Sciatic nerve (tissue), 2 donors: Measurements from ENCODE around the gene PHACTR3. TPM values are rescaled to one million over a fixed set of nuclear protein-coding genes. Genes with fewer than 3 reads are reported as not detected.
"Not testable (repeated sequence)": the region's sequence is repeated elsewhere in the genome, so short reads cannot be mapped to it uniquely, and the experiment has no call there.

Experiments used
- ATAC-seq: fragments of 200-7000 bp; cut with Tn5 transposase; one replicate; pipeline ENCODE4 v1.9.1; 2020; ENCODE audit warnings: mild to moderate bottlenecking, moderate library complexity
- DNase-seq: peaks from one replicate; pipeline ENCODE4 v3.0.0-alpha.2; 2020; ENCODE audit warnings: low spot score
- intact Hi-C: fragments of 100-400 bp; cut with DNase I; formaldehyde crosslinking; loops from one replicate; pipeline ENCODE4 v1.14.2; 2022
- total RNA-seq: library from RNA; stranded (reverse); fragmentation: NEBNext Ultra II Directional; extraction: Animal tissue kit (Norgen Biotek cat#: 25700); gene quantifications from one replicate; pipeline ENCODE4 v1.2.1, GENCODE V29; 2021
- donor health status: DM: no; HTN: no; CAD: no.
- donor health status: DM: no; HTN: no; CAD: no.

The PHACTR3 gene
- total RNA-seq, 1 donor from 2014 or later: not detected

DNA sequence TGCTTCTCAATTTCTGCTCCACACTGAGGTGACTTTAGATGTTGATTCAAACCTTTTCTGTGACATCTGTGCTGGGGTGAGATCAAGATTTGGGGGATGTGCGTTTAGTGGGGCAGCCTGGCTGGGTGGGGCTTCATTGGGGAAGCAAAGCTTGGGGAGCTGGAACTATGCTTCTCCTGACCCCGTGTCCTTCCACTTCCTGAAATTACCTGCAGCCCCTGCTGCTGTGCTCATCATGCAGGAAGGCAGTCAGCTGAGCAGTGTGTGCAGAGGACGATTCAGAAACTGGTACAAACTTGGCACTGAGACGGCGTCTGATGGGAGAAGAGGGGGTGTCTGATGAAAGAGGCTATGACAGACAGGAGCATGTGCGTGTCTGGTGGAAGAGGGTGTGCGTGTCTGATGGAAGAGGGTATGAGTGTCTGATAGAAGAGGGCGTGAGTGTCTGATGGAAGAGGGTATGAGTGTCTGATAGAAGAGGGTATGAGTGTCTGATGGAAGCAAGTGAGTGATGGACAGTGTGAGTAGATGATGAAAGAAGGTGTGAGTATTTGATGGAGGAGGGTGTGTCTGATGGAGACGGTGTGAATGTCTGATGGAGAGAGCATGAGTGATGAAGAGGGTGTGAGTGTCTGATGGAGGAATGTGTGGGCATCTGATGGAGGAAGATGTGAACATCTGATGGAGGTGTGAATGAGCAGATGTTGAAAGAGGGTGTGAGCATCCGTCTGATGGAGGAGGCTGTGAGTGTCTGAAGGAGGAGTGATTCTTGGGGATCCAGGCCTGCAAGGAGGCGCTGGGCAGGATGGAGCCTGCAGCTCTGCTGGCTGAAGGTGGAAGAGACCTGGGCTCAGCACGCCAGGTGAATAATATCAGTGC, 225.7 kb downstream of the PHACTR3 start:
- DNase-seq (no peak), ATAC-seq (no peak)
- intact Hi-C loops: no loop called here

- DNase-seq: no peak
- intact Hi-C loops: no loop called here
- ATAC-seq: no peak
Observed at GRCh38 chr20:59830665-59831023, 226.3 kb downstream of the PHACTR3 start.

- DNase-seq: no peak
- intact Hi-C loops: no loop called here
- peak; percentile 35 for ATAC-seq
Observed at GRCh38 chr20:59831024-59831915, 226.9 kb downstream of the PHACTR3 start.

GRCh38 chr20:59831916-59832270, 227.6 kb downstream of the PHACTR3 start:
- intact Hi-C loops: no loop called here
- ATAC-seq: peak; percentile 79
- DNase-seq: no peak

DNA sequence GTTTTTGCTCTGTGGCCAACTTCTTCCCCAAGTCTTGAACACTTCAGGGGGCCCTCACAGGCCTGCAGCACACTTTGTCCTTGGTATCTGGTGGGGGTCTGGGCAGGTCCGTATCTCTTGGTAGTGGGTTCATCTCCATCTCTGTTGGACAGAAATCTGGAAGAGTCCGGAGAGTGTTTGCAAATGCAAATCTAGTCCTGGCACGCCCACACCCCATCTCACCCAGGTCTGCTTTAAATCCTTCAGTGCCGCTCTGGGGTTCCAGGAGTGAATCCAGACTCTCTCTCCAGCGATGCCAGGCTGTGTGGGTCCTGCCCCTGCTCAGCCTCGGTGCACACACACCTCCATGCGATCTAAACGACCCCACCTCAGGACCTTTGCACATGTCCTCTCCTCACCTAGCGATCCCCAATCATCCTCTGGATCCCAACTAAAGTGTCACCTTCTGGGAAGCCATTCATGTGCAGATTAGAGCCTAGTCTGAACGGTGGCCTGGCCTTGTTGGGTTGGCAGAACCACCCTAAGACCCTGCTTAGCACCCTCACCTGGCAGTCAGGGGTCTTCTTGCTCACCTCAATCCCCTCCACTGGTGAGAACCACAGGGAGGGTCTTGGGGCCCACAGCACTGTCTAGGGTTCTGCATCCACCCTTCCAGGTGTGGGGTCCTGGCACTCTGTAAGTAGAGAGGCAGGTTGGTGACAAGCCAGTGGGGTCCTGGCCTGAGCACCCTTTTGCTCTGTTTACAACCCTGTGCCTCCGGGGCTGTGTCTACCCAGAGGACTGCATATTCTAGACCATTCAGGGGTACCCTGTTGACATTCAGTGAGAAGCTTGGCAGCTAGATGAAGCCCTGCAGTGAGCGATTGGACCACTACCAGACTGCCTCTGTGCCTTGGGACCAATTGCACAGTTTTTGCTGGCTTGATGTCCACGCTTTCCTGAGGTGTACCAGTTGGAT, 228.3 kb downstream of the PHACTR3 start:
- ATAC-seq (no peak), DNase-seq (no peak)
- intact Hi-C loops: no loop called here

GRCh38 chr20:59835057-59835447, 230.7 kb downstream of the PHACTR3 start:
- DNase-seq (no peak), ATAC-seq (peak; percentile 27)
- intact Hi-C loops: no loop called here

GRCh38 chr20:59835448-59836395, 231.4 kb downstream of the PHACTR3 start:
- intact Hi-C loops: no loop called here
- DNase-seq (no peak), ATAC-seq (peak; percentile 86)

DNA sequence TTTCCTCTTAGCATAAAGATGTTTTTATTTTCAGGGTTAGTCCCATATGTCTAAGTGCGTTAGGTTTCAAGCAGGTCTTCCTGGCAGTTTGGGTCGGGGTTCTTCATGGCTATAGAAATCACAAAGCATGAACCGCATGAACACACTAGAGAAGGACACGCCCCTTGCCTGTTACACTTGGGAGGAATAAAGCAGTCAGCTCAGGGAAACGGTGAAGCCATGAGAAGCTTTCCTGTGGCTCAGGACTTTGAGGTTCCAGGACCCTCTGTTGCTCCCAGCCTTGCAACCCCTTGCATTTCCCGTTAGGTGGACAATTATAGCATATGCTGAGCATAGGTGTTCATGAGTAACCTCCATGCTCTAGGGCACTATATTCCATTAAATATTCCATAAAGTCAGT, 232.4 kb downstream of the PHACTR3 start:
- ATAC-seq: no peak

DNA sequence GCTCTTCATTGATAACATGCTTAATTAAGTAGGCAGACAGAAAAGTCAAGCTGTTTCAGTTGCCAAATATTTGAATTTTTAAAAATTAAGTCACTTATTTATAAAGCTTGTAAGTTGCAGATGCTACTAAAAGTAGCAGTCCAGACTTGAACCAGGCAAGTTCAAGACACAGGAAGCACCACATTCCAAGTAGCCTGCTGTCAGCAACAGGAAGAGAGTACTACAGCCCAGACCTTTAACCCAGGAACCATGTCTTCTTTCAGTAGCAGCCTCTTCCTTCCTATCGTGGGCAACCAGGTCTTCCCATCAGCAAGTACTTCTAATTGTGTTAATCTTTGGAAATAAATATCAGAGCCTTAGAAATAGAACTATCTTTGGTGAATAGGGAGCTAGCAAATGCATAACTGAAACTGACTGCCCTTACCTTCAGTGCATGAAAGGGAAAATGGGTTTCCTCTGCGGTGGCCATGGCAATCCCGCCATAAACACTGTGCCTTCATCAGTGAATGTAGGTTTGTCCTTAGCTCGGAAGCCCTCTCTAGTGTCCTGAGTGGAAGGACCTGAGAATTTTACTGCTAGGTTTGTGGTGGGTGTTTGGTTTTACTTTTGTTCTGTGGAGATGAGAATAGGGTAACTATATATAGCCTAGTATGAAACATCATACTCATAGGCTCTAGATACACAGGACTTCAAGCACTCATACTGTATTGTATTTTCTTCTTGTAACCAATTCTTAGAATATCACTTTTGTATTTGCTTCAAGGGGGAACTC, 233.5 kb downstream of the PHACTR3 start:
- intact Hi-C loops: no loop called here
- DNase-seq (no peak), ATAC-seq (no peak)

More for the DNA sequence above, 232.4 kb downstream of the PHACTR3 start:
- no peak for DNase-seq
- intact Hi-C loops: no loop called here

- intact Hi-C loops: no loop called here
- DNase-seq: no peak
- ATAC-seq: no peak
Observed at GRCh38 chr20:59839400-59839799, 235.1 kb downstream of the PHACTR3 start.

DNA sequence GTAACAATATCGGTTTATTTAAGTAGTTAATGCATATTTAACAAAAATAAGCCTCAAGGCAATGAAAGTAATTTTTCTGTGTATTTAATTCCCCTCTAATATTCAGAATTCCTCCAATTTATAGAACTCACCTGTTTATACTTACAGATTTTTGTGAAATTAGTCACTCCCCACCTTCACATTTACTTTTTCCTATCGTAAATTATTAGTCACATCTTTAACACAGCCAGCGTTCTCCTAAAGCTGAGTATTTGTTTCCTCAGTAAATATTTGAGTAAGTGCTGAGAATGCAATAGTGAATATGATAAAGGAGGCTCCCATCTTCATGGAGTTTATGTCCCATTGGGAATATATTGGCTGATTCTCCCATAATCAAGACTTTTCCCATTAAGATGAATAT, 241.1 kb downstream of the PHACTR3 start:
- ATAC-seq: no peak
- no peak for DNase-seq
- intact Hi-C loops: loop anchor here (5.0 to 10.0 kb wide), 2 partner anchors 61 to 1623 kb away; no protein-coding TSS in a partner anchor

DNA sequence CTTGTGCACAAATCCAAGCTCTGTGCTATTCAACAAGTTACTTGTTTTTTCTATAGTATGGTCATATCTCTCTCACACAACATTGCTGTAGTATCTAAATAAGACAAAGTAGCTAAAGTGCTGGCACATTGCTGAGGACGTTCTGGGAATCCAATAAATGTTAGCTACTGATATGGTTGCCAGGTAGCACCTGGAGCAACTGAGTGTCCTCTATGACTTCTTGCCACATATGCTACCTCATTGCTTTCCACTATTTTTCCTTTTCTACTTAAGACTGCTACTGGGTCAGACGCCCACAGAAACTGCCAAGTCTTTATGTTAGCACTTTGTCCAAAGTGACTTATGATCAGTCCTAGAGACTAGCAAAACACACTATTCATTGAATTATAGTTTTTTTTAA, 243.8 kb downstream of the PHACTR3 start:
- intact Hi-C loops: loop anchor here (5.0 to 10.0 kb wide), 2 partner anchors 63 to 1626 kb away; no protein-coding TSS in a partner anchor
- DNase-seq (no peak), ATAC-seq (no peak)

- intact Hi-C loops: no loop called here
- ATAC-seq: no peak
- no peak for DNase-seq
Observed at GRCh38 chr20:59850018-59850641, 245.8 kb downstream of the PHACTR3 start.

GRCh38 chr20:59856526-59856925, 252.2 kb downstream of the PHACTR3 start:
- intact Hi-C loops, ATAC-seq, DNase-seq: not testable (repeated sequence)

- intact Hi-C loops, ATAC-seq: not testable (repeated sequence)
Observed at GRCh38 chr20:59856941-59857340, 252.6 kb downstream of the PHACTR3 start.

GRCh38 chr20:59857966-59858365, 253.6 kb downstream of the PHACTR3 start:
- ATAC-seq (no peak), DNase-seq (no peak)
- intact Hi-C loops: no loop called here

More at GRCh38 chr20:59856941-59857340, 252.6 kb downstream of the PHACTR3 start:
- DNase-seq: not testable (repeated sequence)
